NK-92 (cell line): Measurements from ENCODE around the gene PLVAP.
"Not testable (repeated sequence)": the region's sequence is repeated elsewhere in the genome, so short reads cannot be mapped to it uniquely, and the experiment has no call there.

Source experiments
- DNase-seq: peaks from one replicate; lab custom pipeline; 2025; ENCODE audit not compliant: unreplicated experiment; lab: John Stamatoyannopoulos, UW

Gene PLVAP

GRCh38 chr19:17402982-17403855 is 26.1 kb upstream of the PLVAP start:
- no peak for DNase-seq

DNA sequence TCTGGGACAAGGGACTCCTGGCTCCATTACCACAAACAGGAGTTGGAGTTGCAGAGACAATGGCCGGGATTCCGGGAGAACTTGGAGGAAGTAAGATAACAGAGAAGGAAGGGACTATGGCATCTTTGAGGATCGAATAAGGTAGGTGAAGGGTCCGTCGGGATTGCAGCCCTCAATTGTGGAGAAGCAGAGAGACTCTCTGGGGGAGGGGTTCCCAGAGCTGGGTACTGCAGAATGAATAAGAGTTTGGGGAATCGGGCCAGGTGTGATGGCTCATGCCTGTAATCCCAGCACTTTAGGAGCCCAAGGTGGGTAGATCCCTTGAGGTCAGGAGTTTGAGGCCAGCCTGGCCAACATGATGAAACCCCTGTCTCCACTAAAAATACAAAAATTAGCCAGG is 24.5 kb upstream of the PLVAP start:
- no peak for DNase-seq

- DNase-seq, result no peak
Measured at GRCh38 chr19:17398902-17399527, 21.9 kb upstream of the PLVAP start.

- no peak for DNase-seq
Measured at GRCh38 chr19:17394891-17395415, 17.8 kb upstream of the PLVAP start.

DNA sequence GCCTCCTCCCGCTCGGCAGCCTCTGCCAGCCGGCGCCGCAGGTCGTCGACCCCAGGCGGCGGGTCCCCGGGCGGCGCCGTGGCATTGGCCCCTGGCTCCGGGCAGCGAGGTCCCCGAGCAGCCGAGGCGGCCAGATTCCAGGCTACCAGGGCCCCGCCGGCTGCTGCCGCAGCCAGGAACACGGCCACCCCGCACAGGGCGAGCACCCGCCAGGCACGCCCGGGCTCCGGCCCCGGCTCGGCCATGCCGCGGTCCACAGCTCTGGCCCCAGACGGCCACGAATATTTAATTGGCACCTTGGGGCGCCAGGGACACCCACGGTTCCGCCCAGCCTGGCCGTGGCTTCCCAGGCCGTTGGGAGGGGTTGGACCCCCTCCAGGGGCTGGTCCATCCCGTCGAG is 16.8 kb upstream of the PLVAP start, which contains the start of gene CCDC194:
TSS of gene CCDC194 (minus strand) at position 283 of the 400 bp plus-strand sequence. CDS start at position 245, 38 bp downstream.
- DNase-seq, result no peak

DNA sequence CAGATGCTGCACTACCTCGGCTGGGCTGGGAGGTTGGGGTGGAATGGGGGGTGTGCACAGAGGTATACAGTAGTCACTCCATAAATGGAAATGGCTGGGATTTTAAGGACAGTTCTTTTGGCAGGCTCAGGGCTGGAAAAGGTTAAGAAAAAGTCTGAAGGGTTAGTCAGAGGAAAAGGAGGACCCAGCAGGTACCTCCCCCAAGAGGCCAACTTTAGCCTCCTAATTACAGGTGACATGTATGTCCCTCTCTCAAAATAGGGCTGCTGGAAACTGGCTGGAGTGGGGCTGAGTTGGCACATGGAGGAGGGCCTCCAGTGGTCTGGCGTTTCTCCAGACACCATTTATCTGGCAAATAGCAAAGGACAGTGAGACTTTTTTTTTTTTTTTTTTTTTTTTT is 15.9 kb upstream of the PLVAP start:
- no peak for DNase-seq

- DNase-seq, result no peak
Measured at GRCh38 chr19:17391371-17392151, 14.4 kb upstream of the PLVAP start.

DNA sequence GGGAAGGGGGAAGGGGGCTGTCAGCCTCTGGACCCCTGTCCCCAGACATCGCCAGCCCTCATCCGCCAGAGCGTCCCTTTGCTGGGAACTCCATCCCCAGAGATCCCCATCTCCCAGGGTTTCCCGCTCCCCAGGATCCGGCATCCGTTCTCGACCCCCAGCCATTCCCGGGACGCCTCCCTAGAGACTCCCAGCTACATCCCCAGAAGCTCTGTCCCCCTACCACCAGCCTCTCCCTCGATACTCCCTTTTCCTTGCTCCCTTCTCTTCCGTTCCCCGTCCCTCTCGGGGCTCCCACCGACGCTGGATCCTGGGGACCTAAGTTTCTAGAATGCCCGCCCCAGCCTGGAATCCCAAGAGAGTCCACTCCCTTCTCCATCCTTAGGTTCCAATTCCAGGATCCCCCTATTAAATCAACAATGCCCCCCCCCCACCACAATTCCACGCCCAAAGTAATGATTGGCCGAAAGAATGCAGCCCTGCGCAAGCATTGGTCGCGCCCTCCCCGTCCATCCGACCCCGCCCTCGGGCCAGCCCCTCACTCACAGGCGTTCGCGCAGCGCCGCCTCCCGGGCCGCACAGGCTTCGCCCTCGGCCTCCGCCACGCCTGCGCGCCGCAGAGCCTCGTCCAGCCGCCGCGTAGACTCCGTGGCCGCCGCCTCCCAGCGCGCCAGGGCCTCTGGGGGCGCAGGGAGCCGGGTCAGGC is 13.7 kb upstream of the PLVAP start:
- DNase-seq, result no peak

GRCh38 chr19:17389957-17390664 is 13.0 kb upstream of the PLVAP start:
- DNase-seq, result no peak

GRCh38 chr19:17389288-17389687 is 12.1 kb upstream of the PLVAP start:
- DNase-seq, result no peak

DNA sequence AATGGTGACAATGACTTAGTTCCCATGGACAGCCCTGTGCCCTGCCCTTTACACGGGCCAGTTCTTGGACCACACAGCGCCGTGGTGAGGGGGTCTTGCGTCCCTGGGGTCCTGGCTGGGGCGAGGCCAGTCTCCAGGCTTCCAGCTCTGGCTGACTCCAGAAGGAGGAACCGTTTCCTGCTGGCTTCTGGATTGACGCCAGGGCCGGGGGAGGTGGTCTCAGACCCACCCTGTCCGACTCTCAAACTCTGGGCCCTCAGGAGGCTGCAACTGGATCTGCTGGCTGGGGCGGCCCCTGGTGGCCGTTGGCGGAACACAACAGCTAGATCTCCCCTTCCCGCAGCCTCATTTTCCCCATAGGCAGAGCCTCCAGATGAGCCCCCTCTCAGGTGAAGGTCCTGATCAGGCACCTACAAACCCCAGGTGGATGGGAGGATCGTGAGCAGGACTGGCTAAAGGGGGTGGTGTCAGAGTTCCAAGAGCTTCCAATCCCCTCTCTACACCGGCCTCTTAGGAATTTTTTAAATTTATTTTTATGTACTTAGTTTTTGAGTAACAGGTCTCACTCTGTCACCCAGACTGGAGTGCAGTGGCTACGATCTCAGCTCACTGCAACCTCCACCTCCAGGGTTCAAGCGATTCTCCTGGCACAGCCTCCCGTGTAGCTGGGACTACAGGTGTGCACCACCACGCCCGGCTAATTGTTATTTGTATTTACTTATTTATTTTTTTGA is 8.9 kb upstream of the PLVAP start:
- no peak for DNase-seq

GRCh38 chr19:17380426-17381138 is 3.4 kb upstream of the PLVAP start:
- no peak for DNase-seq

DNA sequence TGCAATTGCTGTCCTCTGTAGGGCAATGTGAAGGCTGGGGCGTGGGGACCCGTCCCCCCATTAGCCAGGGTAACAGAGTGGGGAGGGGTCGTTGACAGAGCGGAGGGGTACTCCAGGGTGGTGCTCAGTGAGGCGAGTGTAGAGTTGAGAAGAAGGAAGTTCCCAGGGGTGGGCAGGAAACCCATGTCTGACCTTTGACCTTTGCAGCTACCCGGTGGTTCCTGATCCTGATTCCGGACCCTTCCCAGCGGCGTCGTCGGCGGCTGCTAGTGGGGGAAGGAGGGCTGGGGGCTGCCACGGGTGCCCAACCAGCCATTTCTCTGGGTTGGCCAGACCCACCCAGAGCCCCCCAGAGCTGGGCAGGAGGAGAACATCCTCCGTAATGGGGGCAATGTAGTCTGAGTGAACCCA is 2.1 kb upstream of the PLVAP start:
- DNase-seq, result no peak

DNA sequence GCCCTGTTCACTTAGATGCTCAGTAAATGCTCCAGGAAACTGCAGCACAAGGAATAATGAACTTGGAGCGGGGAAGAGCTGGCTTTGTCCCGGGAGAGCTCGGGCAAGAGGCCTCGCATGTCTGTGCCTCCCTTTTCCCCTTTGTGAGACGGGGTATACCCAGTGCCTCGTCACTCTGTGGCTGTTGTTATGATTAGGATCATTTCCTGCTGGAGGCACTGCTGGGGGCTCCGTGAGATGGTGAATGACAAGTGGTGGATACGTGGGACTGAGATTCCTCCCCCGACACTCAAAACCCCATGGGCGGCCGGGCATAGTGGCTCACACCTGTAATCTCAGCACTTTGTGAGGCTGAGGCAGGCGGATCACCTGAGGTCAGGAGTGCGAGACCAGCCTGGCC is 1.1 kb upstream of the PLVAP start:
- DNase-seq, result no peak

DNA sequence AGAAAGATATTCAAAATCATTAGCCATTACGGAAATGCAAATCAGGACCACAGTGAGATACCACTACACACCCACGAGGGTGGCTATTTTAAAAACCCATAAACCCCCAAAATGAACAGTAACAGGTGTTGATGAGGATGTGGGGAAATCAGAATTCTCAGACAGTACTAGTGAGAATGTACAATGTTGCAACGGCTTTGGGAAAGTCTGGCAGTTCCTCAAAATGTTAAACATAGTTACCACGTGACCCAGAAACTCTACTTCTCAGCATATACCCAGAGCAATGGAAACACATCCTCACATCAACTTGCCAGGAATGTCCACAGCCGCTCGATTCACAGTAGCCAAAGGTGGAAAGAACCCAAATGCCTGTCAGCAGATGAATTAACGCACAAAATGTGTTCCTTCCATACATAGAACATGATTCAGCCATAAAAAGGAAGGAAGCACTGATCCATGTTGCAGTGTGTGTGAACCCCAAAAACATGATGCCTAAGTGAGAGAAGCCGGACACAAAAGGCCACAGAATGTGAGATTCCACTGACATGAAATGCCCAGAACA is 7.0 kb downstream of the PLVAP start:
- DNase-seq, result no peak

DNA sequence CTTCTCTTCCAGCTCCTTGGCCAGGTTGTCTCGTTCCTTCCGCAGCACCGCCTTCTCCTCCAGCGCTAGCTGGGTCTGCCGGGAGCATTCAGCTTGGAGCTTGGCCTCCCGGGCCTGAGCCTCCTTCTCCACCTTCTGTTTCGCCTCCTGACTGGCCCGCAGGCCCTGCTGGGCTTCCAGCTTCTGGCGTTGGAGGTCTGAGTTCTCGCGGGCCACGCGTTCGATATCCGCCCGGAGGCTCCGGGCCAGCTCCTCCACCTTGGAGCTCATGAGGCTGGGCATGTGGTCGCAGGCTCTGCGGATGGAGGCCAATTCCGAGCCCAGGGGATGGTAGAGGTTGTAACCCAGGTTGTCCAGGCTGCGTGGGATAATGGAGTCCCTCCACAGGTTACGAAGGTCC is 11.8 kb downstream of the PLVAP start:
- no peak for DNase-seq

GRCh38 chr19:17363852-17364605 is 13.1 kb downstream of the PLVAP start:
- not testable (repeated sequence) for DNase-seq
